Kidney epithelial cell (primary cell): ENCODE measurements around the gene OPN4. TPM values are rescaled to one million over a fixed set of nuclear protein-coding genes. Genes with fewer than 3 reads are reported as not detected.

ENCODE experiments used
- DNase-seq: peaks from one replicate; pipeline ENCODE4 v3.0.0-alpha.2; 2010; ENCODE audit warnings: low read depth
- H3K27me3 ChIP-seq: 2 replicates; pipeline ENCODE4 v1.6.0; 2011; ENCODE audit warnings: low read length; ENCODE audit not compliant: control insufficient read depth, insufficient read depth
- H3K36me3 ChIP-seq: 2 replicates; pipeline ENCODE4 v1.5.1; 2011; ENCODE audit warnings: low read length; ENCODE audit not compliant: control insufficient read depth, insufficient read depth
- H3K4me3 ChIP-seq: 2 replicates; pipeline ENCODE4 v1.5.1; 2011; ENCODE audit warnings: low read depth, mild to moderate bottlenecking, control low read depth, low read length
- total RNA-seq: library from RNA; depleted of rRNA; stranded (reverse); fragments of >200 nt; gene quantifications from 2 replicates; pipeline ENCODE4 v1.2.3, GENCODE V29; 2015
- TF ChIP-seq, protein P1 (sequence below): IDR thresholded peaks from 2 replicates; pipeline ENCODE4 v1.5.1; 2011; ENCODE audit warnings: mild to moderate bottlenecking, moderate library complexity, low read length, control low read depth, inconsistent platforms; ENCODE audit not compliant: insufficient read depth, poor library complexity, severe bottlenecking

Gene OPN4
- total RNA-seq, 1 donor from 2014 or later = not detected

DNA sequence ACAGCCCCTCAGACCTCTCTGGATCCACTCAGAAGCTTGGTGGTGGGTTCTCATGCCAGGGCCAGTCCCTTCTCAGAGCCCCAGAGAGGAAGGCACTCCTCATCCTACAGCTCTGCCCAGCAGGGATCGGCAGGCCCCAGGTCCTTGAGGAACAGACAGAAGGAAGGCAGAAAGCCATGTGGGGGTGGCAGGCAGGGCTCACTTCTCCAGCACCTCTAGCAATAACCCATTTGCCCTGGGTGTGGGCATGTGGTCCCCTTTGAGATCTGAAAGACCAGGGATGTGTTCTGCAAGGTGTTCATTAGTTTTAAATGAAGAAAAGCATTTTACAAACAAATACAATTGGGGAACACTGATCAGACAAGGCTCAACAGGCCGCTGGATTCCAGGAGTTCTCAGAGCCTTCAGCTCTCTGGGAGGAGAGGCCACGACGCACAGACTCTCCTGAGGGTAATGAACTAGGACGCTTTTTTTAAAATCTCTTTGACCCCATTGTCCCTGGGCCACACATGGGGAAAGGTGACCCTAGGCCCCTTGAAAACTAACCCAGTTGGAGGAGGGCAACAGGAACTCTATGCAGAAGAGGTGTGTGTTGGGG lies 54.5 kb downstream of the OPN4 start:
- Histone ChIP-seq H3K27me3 (no peaks in the 10 kb centered on the region), H3K4me3 (no peak overlapping the region), H3K36me3 (no peaks in the 10 kb centered on the region)
- DNase-seq = no peak
- TF ChIP-seq, protein P1, sequence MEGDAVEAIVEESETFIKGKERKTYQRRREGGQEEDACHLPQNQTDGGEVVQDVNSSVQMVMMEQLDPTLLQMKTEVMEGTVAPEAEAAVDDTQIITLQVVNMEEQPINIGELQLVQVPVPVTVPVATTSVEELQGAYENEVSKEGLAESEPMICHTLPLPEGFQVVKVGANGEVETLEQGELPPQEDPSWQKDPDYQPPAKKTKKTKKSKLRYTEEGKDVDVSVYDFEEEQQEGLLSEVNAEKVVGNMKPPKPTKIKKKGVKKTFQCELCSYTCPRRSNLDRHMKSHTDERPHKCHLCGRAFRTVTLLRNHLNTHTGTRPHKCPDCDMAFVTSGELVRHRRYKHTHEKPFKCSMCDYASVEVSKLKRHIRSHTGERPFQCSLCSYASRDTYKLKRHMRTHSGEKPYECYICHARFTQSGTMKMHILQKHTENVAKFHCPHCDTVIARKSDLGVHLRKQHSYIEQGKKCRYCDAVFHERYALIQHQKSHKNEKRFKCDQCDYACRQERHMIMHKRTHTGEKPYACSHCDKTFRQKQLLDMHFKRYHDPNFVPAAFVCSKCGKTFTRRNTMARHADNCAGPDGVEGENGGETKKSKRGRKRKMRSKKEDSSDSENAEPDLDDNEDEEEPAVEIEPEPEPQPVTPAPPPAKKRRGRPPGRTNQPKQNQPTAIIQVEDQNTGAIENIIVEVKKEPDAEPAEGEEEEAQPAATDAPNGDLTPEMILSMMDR = no peak

DNA sequence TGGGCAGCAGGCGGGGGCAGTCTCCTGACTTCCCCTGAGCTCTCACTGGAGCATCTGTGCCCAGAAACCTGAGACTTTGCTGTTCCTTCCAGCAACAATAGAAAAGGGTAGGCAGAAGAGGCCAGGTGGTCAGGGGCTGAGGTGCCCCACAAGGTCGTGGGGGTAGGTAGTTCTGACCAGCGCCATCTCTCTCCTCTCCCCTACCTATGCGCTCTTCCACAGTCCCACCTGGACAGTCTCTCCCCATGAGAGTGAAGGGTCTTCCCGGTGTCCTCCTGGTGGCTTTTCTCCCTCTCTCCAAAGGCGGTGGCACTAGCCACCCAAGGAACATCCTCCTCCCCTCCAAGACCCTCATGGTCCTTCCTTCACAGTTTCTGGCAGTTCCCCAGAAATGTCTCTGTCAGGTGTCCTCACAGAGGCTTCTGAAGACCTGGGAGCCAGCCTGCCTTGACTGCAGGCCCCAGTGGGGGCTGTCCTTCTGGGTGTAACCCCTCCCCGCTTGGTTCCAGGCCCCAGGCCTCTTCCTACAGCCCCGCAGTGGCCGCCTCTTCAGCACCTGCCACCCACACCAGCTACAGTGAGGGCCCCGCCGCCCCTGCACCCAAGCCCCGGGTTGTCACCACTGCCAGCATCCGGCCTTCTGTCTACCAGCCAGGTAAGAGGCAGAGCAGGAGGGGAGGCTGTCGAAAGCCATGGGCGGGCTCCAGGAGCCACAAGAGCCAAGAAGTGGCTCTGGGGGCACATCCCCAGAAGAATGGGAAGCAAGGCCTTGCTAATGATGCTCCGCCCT lies 55.2 kb downstream of the OPN4 start:
- TF ChIP-seq, protein P1 = no peak
- Histone ChIP-seq H3K36me3 (no peaks in the 10 kb centered on the region), H3K27me3 (no peaks in the 10 kb centered on the region), H3K4me3 (no peak overlapping the region)
- no peak for DNase-seq

DNA sequence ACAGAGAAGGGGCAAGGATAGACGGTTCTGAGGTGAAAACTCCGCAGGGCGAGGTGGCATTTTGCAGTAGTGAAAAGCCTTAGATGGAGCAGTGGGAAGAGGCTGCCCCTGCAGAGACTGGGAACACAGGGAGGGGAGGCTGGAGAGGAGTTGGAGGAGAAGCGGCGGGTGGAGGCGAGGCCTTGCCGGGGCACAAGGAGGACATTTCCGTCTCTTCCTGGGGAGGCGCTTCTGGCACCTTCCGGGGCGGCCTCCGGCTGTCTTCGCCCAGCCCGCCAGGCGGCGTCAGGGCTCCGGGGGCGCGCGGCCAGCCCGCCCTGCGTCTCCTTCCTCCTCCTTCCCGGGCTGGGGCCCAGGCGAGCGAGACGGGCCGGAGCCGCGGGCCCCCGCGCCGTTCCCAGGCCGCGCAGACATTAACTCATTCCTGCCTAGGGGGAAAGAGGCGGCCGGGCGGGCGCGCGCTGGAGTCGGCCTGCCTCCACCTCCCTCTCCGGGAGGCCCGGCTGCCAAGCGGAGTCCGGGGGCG lies 56.7 kb downstream of the OPN4 start:
- DNase-seq = peak; percentile 25
- TF ChIP-seq, protein P1 = peak; percentile 44
- peak overlapping the region; percentile 53 for H3K4me3 ChIP-seq
- no peaks in the 10 kb centered on the region for H3K27me3 ChIP-seq
- H3K36me3 ChIP-seq = no peaks in the 10 kb centered on the region

DNA sequence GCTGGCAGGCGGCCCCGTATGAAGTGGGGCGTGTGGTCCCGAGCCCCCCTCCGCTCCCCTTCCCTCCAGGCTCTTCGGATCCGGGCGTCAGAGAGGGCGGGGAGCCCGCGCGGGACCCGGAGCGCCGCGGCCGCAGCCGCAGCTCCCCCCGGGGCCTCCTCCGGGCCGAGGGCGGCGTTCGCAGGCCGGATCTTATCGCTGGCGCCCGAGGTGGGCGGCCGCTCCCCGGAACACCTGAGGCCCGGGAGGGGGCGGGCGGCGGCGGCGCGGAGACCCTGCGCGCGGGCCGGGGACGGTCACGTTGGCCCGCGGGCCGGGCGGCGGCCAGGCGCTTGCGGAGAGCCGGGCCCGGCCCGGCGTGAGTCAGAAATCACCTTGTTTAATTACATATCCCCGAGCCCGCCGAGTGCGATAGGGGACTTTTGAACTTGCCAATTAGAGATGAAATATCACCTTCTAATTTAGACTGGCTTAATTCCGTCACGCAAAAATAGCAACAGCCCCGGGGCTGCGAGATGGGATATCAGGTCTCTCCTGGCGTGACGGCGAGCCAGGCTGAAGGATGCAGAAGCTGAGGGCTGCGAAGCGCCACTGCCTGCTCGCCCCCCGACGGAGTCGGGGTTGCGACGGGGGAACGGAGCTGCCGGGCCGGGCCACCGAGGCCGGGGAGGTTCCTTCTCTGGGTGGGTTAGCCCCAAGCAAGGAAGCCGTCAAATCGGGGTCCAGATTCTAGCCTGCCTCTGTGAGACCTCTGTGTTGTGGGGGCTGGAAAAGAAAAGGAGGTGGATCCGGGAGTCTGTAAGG lies 57.4 kb downstream of the OPN4 start:
- DNase-seq = no peak
- Histone ChIP-seq H3K36me3 (no peaks in the 10 kb centered on the region), H3K4me3 (peak overlapping the region; percentile 53), H3K27me3 (no peaks in the 10 kb centered on the region)
- TF ChIP-seq, protein P1 = no peak

DNA sequence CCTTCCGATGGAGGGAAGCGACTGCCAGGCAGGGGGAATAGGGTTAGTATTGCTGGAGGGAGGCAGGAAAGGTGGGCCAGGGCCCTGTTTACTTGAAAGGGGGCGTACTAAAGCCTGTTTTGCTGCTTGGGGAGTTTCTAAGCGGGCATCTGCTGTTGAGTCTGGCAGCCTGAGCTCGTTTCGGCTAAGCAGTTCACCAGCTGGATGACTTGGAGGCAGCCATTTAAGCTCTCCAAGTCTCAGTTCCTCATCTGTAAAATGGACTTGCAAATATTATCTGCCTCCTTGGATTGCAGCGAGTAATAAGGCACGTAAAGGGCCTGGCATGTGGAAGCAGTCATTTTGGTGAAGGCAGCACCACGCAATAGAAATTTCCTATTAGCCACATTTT lies 58.0 kb downstream of the OPN4 start:
- DNase-seq = no peak
- no peaks in the 10 kb centered on the region for H3K27me3 ChIP-seq
- peak overlapping the region; percentile 53 for H3K4me3 ChIP-seq
- TF ChIP-seq, protein P1 = no peak
- H3K36me3 ChIP-seq = no peaks in the 10 kb centered on the region
